ENCODE data around the gene CHMP6.

- TF ChIP-seq FOXA2 (IDR thresholded peaks at IDR 0.05) (no peak), RXRA (IDR thresholded peaks at IDR 0.05) (no peak), CTCF (IDR thresholded peaks at IDR 0.05; ENCODE audit: low read depth, low read length, missing input control) (no peak), REST (IDR thresholded peaks at IDR 0.05) (no peak), GABPA (IDR thresholded peaks at IDR 0.05 in 1 of 2, conservative IDR thresholded peaks at IDR 0.05 in 1 of 2) (no peak), MAX (IDR thresholded peaks at IDR 0.05) (no peak)
Measured at GRCh38 chr17:81009136-81009535, 17.5 kb downstream of the CHMP6 start.

All from liver (tissue), 3 donors.